Upper lobe of left lung (tissue), 6 donors: ENCODE results near the gene FBXW5. TPM values are rescaled to one million over a fixed set of nuclear protein-coding genes. Genes with fewer than 3 reads are reported as not detected.
A peak's percentile ranks its signal among the peaks of the same experiment; 100 is the strongest.

Experiments used
- ATAC-seq, 2 donors: fragments of 200-7000 bp; cut with Tn5 transposase; one replicate each; pipeline ENCODE4 v1.9.1; 2022; ENCODE audit warnings: mild to moderate bottlenecking in 2 of 2, moderate library complexity in 2 of 2; ENCODE audit not compliant: low FRiP score in 2 of 2
- DNase-seq, 2 donors: peaks; one replicate each; pipeline ENCODE4 v3.0.0-alpha.2; 2019 to 2020
- H3K27ac ChIP-seq, 4 donors: fragments of 200-600 bp; sonication (generic); one replicate each; pipeline ENCODE4 v1.5.1; 2016 to 2019
- H3K27me3 ChIP-seq, 4 donors: fragments of 200-600 bp; sonication (generic); one replicate each; pipeline ENCODE4 v1.5.1; 2017 to 2019
- H3K36me3 ChIP-seq, 4 donors: fragments of 200-600 bp; sonication (generic); one replicate each; pipeline ENCODE4 v1.5.1; 2016 to 2019
- H3K4me1 ChIP-seq, 4 donors: fragments of 200-600 bp; sonication (generic); one replicate each; pipeline ENCODE4 v1.5.1; 2018 to 2019
- H3K4me3 ChIP-seq, 4 donors: fragments of 200-600 bp; sonication (generic); one replicate each; pipeline ENCODE4 v1.5.1; 2017 to 2019; ENCODE audit warnings: mild to moderate bottlenecking in 2 of 4, moderate library complexity in 1 of 4
- H3K9me3 ChIP-seq, 4 donors: fragments of 200-600 bp; sonication (generic); one replicate each; pipeline ENCODE4 v1.5.1; 2018 to 2019
- CTCF ChIP-seq, 6 experiments: fragments of 450-650 bp in 4 of 6; fragments of 200-600 bp in 2 of 6; sonication (generic) in 2 of 6; IDR thresholded peaks; one replicate each; pipeline ENCODE4 v1.5.1; 2016 to 2019; ENCODE audit warnings: antibody characterized with exemption in 6 of 6
- EP300 ChIP-seq, 4 donors: sonication (generic); formaldehyde crosslinking; IDR thresholded peaks; one replicate each; pipeline ENCODE4 v1.5.1; 2017; ENCODE audit warnings: antibody characterized with exemption in 4 of 4, control low read depth in 2 of 4
- POLR2A ChIP-seq, 4 donors: fragments of 450-650 bp; IDR thresholded peaks; one replicate each; pipeline ENCODE4 v1.5.1; 2016 to 2017; ENCODE audit warnings: antibody characterized with exemption in 4 of 4, mild to moderate bottlenecking in 2 of 4
- POLR2AphosphoS5 ChIP-seq, 2 donors: sonication (generic); formaldehyde crosslinking; IDR thresholded peaks; one replicate each; pipeline ENCODE4 v1.5.1; 2017; ENCODE audit warnings: antibody characterized with exemption in 2 of 2
- WGBS, 2 donors: methylation state at CpG; one replicate each; pipeline ENCODE4 v1.1.5; 2017 to 2018; 5-methylcytosine and 5-hydroxymethylcytosine counted together
- total RNA-seq, 6 donors: library from RNA; depleted of rRNA in 4 of 6; stranded (reverse); fragments of >200 nt in 4 of 6; gene quantifications; one replicate each; pipeline versions ENCODE4 v1.1.0 to v1.2.1, GENCODE V29; 2016 to 2021
- donor health status: DM: no; HTN: no; CAD: no; lungs with moderate emphysema.
- donor health status: DM: no; HTN: yes; CAD: no; lungs with severe emphysema.

Gene FBXW5
- total RNA-seq, 6 donors from 2014 or later: 93.3 to 191 (median 153) TPM

GRCh38 chr9:136974817-136975535 lies 30.4 kb upstream of the FBXW5 start:
- TF ChIP-seq EP300 (IDR thresholded peaks at IDR 0.05): no peak
- no peak for TF ChIP-seq POLR2A (IDR thresholded peaks at IDR 0.05)
- no peak for TF ChIP-seq POLR2AphosphoS5 (IDR thresholded peaks at IDR 0.05)
- TF ChIP-seq CTCF (IDR thresholded peaks at IDR 0.05): no peak
- Histone ChIP-seq H3K4me3 (peak overlapping the region in 1 of 4 donors; percentile 17), H3K36me3 (no peaks in the 10 kb centered on the region), H3K27ac (peak overlapping the region; percentile 42 to 85 (median 73)), H3K27me3 (no peaks in the 10 kb centered on the region), H3K9me3 (no peaks in the 10 kb centered on the region), H3K4me1 (peaks cover 33 to 55% (median 43%) of the 10 kb centered on the region in 4 donors)
- DNase-seq: peak in 1 of 2 donors; percentile 50
- no peak for ATAC-seq
- WGBS, 2 donors: 58 to 66% methylated on average over 3 to 12 of the region's 15 CpGs

- 91 to 94% methylated on average over 11 to 26 of the region's 29 CpGs for WGBS, 2 donors
- no peaks in the 10 kb centered on the region for H3K9me3 ChIP-seq
- TF ChIP-seq CTCF (IDR thresholded peaks at IDR 0.05) (no peak), EP300 (IDR thresholded peaks at IDR 0.05) (no peak), POLR2A (IDR thresholded peaks at IDR 0.05) (no peak), POLR2AphosphoS5 (IDR thresholded peaks at IDR 0.05) (no peak)
- H3K4me3 ChIP-seq: no peak overlapping the region
- peak overlapping the region; percentile 35 to 85 (median 60) for H3K27ac ChIP-seq
- DNase-seq: peak in 1 of 2 donors; percentile 79
- H3K4me1 ChIP-seq: peaks cover 33 to 53% (median 40%) of the 10 kb centered on the region in 4 donors
- ATAC-seq: no peak
- no peaks in the 10 kb centered on the region for H3K36me3 ChIP-seq
- no peaks in the 10 kb centered on the region for H3K27me3 ChIP-seq
Observed at GRCh38 chr9:136973618-136974617, 29.4 kb upstream of the FBXW5 start.

- no peaks in the 10 kb centered on the region for H3K36me3 ChIP-seq
- H3K4me1 ChIP-seq: peaks cover 29 to 41% (median 34%) of the 10 kb centered on the region in 4 donors
- no peak for TF ChIP-seq EP300 (IDR thresholded peaks at IDR 0.05)
- no peak for TF ChIP-seq POLR2AphosphoS5 (IDR thresholded peaks at IDR 0.05)
- no peak for TF ChIP-seq CTCF (IDR thresholded peaks at IDR 0.05)
- no peak for TF ChIP-seq POLR2A (IDR thresholded peaks at IDR 0.05)
- H3K4me3 ChIP-seq: no peak overlapping the region
- peak in 1 of 2 donors; percentile 71 for DNase-seq
- no peak overlapping the region for H3K27ac ChIP-seq
- WGBS, 2 donors: 50 to 69% methylated on average over 7 to 13 of the region's 13 CpGs
- no peaks in the 10 kb centered on the region for H3K9me3 ChIP-seq
- H3K27me3 ChIP-seq: no peaks in the 10 kb centered on the region
- ATAC-seq: no peak
Observed at GRCh38 chr9:136972743-136973142, 28.2 kb upstream of the FBXW5 start.

- no peaks in the 10 kb centered on the region for H3K36me3 ChIP-seq
- no peaks in the 10 kb centered on the region for H3K27me3 ChIP-seq
- no peak overlapping the region for H3K4me3 ChIP-seq
- no peak for ATAC-seq
- WGBS, 2 donors: 65 to 90% methylated on average over 3 to 7 of the region's 11 CpGs
- H3K4me1 ChIP-seq: peaks cover 27 to 37% (median 29%) of the 10 kb centered on the region in 4 donors
- H3K27ac ChIP-seq: no peak overlapping the region
- TF ChIP-seq POLR2AphosphoS5 (IDR thresholded peaks at IDR 0.05) (no peak), CTCF (IDR thresholded peaks at IDR 0.05) (no peak), POLR2A (IDR thresholded peaks at IDR 0.05) (no peak), EP300 (IDR thresholded peaks at IDR 0.05) (no peak)
- peak in 1 of 2 donors; percentile 66 for DNase-seq
- no peaks in the 10 kb centered on the region for H3K9me3 ChIP-seq
Observed at GRCh38 chr9:136972335-136972734, 27.8 kb upstream of the FBXW5 start.
